ENCODE results near the gene P2RX1. TPM values are rescaled to one million over a fixed set of nuclear protein-coding genes. Genes with fewer than 3 reads are reported as not detected.

The P2RX1 gene
- total RNA-seq, 2 experiments from 2014 or later: 0.34 to 1.0 TPM

- TF ChIP-seq CTCF (IDR thresholded peaks at IDR 0.05): no peak
Measured at GRCh38 chr17:3907483-3908216, 8.6 kb downstream of the P2RX1 start.

GRCh38 chr17:3906881-3907280 is 9.4 kb downstream of the P2RX1 start:
- Histone ChIP-seq H3K27me3 (ENCODE audit: control insufficient read depth in 1 of 2, insufficient read depth in 2 of 2, low read length in 2 of 2) (no peaks in the 10 kb centered on the region), H3K9me3 (ENCODE audit: control insufficient read depth in 1 of 2, insufficient read depth in 1 of 2, low read length in 2 of 2) (no peaks in the 10 kb centered on the region), H3K4me1 (ENCODE audit: insufficient read depth, low read length) (peaks cover 12% of the 10 kb centered on the region), H3K4me3 (ENCODE audit: low read length) (no peak overlapping the region), H3K36me3 (ENCODE audit: insufficient read depth, low read length) (no peaks in the 10 kb centered on the region), H3K27ac (ENCODE audit: low read depth in 1 of 2, low read length in 2 of 2) (no peak overlapping the region)
- Mint-ChIP-seq H3K4me3 (no peak overlapping the region), H3K9me3 (no peaks in the 10 kb centered on the region), H3K27me3 (no peaks in the 10 kb centered on the region), H3K4me1 (ENCODE audit: low read depth) (peaks cover 15% of the 10 kb centered on the region), H3K36me3 (ENCODE audit: low read depth) (no peaks in the 10 kb centered on the region), H3K27ac (no peak overlapping the region)
- POLR2A ChIA-PET: no interaction called here
- TF ChIP-seq CTCF (IDR thresholded peaks at IDR 0.05): no peak
- ATAC-seq (ENCODE audit: poor library complexity) (no peak), DNase-seq (no peak)
- intact Hi-C loops (cut with DNase I, micrococcal nuclease): loop anchor here in 1 of 2 experiments (1.0 kb wide), 1 partner anchor 44 kb away; no protein-coding TSS in a partner anchor
- CTCF ChIA-PET: no interaction called here

More at GRCh38 chr17:3907483-3908216, 8.6 kb downstream of the P2RX1 start:
- no peak for DNase-seq
- no peaks in the 10 kb centered on the region for H3K36me3 Mint-ChIP-seq (ENCODE audit: low read depth)
- no peak overlapping the region for H3K27ac ChIP-seq (ENCODE audit: low read depth in 1 of 2, low read length in 2 of 2)
- H3K4me1 Mint-ChIP-seq (ENCODE audit: low read depth): peaks cover 17% of the 10 kb centered on the region
- POLR2A ChIA-PET: no interaction called here
- intact Hi-C loops (cut with DNase I, micrococcal nuclease): loop anchor here in 1 of 2 experiments (1.0 kb wide), 1 partner anchor 44 kb away; no protein-coding TSS in a partner anchor
- no peaks in the 10 kb centered on the region for H3K9me3 ChIP-seq (ENCODE audit: control insufficient read depth in 1 of 2, insufficient read depth in 1 of 2, low read length in 2 of 2)
- H3K27me3 ChIP-seq (ENCODE audit: control insufficient read depth in 1 of 2, insufficient read depth in 2 of 2, low read length in 2 of 2): no peaks in the 10 kb centered on the region
- no peak overlapping the region for H3K4me3 Mint-ChIP-seq
- peaks cover 12% of the 10 kb centered on the region for H3K4me1 ChIP-seq (ENCODE audit: insufficient read depth, low read length)
- no peaks in the 10 kb centered on the region for H3K27me3 Mint-ChIP-seq
- H3K27ac Mint-ChIP-seq: no peak overlapping the region
- no peak overlapping the region for H3K4me3 ChIP-seq (ENCODE audit: low read length)
- ATAC-seq (ENCODE audit: poor library complexity): no peak
- CTCF ChIA-PET: no interaction called here
- no peaks in the 10 kb centered on the region for H3K36me3 ChIP-seq (ENCODE audit: insufficient read depth, low read length)
- H3K9me3 Mint-ChIP-seq: no peaks in the 10 kb centered on the region

- intact Hi-C loops (cut with DNase I, micrococcal nuclease): no loop called here
- Histone ChIP-seq H3K9me3 (ENCODE audit: control insufficient read depth in 1 of 2, insufficient read depth in 1 of 2, low read length in 2 of 2) (no peaks in the 10 kb centered on the region), H3K36me3 (ENCODE audit: insufficient read depth, low read length) (no peaks in the 10 kb centered on the region), H3K4me3 (ENCODE audit: low read length) (no peak overlapping the region), H3K4me1 (ENCODE audit: insufficient read depth, low read length) (no peaks in the 10 kb centered on the region), H3K27ac (ENCODE audit: low read depth in 1 of 2, low read length in 2 of 2) (no peak overlapping the region), H3K27me3 (ENCODE audit: control insufficient read depth in 1 of 2, insufficient read depth in 2 of 2, low read length in 2 of 2) (no peaks in the 10 kb centered on the region)
- DNase-seq: no peak
- no peak for ATAC-seq (ENCODE audit: poor library complexity)
- Mint-ChIP-seq H3K9me3 (no peaks in the 10 kb centered on the region), H3K27me3 (no peaks in the 10 kb centered on the region), H3K4me1 (ENCODE audit: low read depth) (no peaks in the 10 kb centered on the region), H3K36me3 (ENCODE audit: low read depth) (no peaks in the 10 kb centered on the region), H3K4me3 (no peak overlapping the region), H3K27ac (no peak overlapping the region)
- no peak for TF ChIP-seq CTCF (IDR thresholded peaks at IDR 0.05)
- ChIA-PET CTCF (no interaction called here), POLR2A (interaction anchor here (0.6 to 0.9 kb wide), 2 partner anchors 24 to 59 kb away, joined by 3 to 4 read pairs; partner anchors contain the start of gene NCBP3)
Measured at GRCh38 chr17:3905017-3905520, 11.2 kb downstream of the P2RX1 start.
